ENCODE measurements around the gene COLGALT1.

The COLGALT1 gene

DNA sequence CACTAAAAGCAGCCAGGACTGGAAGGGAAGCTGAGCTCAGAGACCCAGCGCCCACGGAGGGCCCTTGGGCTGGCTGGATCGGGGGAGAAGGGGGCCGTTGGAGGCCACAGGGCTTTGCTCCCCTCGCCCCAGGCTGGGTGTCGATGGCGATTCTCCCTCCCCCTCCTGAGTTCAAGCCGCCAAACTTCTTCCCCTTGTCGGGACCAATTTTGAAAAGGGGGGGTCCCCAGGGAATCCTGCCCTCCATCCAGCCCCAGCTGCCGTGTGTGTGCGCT, 61.2 kb downstream of the COLGALT1 start:
- TF ChIP-seq, protein P1, sequence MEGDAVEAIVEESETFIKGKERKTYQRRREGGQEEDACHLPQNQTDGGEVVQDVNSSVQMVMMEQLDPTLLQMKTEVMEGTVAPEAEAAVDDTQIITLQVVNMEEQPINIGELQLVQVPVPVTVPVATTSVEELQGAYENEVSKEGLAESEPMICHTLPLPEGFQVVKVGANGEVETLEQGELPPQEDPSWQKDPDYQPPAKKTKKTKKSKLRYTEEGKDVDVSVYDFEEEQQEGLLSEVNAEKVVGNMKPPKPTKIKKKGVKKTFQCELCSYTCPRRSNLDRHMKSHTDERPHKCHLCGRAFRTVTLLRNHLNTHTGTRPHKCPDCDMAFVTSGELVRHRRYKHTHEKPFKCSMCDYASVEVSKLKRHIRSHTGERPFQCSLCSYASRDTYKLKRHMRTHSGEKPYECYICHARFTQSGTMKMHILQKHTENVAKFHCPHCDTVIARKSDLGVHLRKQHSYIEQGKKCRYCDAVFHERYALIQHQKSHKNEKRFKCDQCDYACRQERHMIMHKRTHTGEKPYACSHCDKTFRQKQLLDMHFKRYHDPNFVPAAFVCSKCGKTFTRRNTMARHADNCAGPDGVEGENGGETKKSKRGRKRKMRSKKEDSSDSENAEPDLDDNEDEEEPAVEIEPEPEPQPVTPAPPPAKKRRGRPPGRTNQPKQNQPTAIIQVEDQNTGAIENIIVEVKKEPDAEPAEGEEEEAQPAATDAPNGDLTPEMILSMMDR (conservative IDR thresholded peaks at IDR 0.05; ENCODE audit: low read depth, low read length): no peak
- H3K4me3 ChIP-seq (ENCODE audit: low read depth, low read length): peak overlapping the region; percentile 16
- no peak for DNase-seq (ENCODE audit: low read depth)

DNA sequence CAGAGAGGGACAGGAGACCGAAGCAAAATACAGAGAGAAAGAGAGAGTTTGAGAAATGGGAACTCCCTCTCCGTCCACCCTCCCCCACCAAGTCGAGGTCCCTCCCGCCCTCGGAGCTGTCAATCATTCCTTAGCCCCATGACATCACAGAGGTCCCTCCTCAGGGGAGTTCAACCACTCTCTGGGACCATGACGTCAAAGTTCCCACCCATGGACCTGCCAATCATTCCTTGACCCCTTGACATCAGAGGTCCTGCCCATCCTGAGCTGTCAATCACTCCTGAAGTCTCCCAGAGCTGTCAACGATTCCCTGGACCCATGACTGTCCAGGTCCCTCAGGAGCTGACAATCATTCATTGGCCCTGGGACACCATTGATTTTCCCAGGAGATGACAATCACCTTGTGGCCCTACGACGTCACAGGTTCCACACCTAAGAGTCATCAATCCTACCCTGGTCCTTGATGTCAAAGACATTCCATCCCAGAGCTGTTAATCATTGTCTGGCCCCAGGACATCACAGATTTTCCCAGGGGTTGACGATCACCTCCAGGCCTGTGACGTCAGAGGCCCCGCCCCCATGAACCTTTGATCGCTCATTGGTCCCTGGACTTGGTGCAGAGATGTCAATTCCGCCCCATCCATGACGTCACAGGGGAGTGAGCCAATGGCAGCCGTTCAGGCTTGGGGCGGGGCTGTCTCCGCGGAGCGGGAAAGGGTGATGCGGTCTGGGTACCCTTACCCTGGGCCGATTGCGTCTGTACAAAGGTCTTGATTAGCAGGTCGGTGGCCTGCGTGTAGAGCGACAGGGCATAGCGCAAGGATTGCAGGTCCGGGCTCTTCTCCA, 61.7 kb downstream of the COLGALT1 start:
- peak overlapping the region; percentile 16 for H3K4me3 ChIP-seq (ENCODE audit: low read depth, low read length)
- DNase-seq (ENCODE audit: low read depth): no peak
- TF ChIP-seq, protein P1 (conservative IDR thresholded peaks at IDR 0.05; ENCODE audit: low read depth, low read length): no peak

DNA sequence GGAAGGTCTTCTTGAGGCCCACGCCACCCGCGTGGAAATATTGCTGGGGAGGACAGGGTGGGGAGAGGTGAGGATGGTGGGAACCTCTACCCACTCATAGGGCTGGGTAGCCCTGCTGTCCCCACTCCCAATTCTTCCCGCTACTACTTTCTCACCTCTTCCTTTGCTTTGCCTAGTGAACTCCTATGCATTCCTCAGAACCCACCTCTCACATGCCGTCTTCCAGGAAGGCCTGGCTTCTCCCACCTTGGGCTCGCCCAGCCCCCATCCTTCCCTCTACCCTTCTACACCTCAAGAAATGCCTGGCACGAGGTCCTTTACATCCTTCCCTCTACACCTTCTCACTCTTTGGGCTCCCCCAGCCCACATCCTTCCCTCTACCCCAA, 62.4 kb downstream of the COLGALT1 start:
- no peak for DNase-seq (ENCODE audit: low read depth)
- TF ChIP-seq, protein P1 (conservative IDR thresholded peaks at IDR 0.05; ENCODE audit: low read depth, low read length): no peak
- H3K4me3 ChIP-seq (ENCODE audit: low read depth, low read length): no peak overlapping the region

DNA sequence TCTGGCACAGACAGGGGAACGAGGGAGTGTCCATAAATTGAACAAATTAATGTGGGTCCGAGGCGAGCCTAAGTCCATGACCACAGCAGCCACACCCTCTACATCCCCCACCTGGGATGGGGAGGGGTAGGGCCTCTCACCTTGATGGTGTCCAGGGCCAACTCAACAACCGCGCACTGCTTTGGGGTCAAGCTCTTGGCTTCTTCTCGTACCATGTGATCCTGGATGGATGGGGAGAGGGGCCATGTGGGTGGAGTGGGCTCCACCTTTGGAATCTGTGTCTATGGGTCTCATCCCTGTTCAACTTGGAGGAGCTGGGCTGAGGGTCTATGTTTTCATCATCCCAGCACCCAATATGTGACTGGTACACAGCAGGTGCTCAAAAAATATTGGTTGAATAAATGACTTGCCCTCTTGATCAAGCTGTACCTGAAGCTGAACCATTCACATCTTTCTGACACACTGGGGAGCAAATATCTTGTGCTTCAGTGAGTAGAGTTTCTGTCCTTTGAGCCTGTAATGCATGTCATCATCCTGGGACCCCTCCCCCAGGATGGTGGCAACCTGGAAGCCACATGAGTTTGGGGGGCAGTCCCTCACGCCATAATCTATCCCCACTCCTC, 62.9 kb downstream of the COLGALT1 start:
- H3K4me3 ChIP-seq (ENCODE audit: low read depth, low read length): no peak overlapping the region
- no peak for DNase-seq (ENCODE audit: low read depth)
- TF ChIP-seq, protein P1 (conservative IDR thresholded peaks at IDR 0.05; ENCODE audit: low read depth, low read length): no peak

DNA sequence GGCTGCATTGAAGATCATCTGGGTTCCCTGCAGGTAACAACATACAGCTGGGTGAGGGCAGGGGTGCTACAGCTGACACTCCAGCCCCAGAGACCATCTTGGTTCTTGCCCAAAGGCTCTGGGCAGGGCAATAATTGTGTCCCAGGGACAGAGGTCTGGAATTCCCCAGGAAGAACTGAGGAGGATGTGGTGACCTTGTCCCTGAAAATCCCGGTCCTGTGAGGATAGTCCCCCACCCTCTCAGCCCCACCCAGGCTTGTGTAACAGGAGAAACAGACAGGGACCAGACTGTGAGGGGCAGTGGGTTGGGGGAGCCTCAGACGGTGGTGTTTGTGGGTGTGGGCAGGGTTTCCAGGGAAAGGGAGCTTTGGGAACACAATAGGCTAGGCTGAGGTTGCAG, 63.5 kb downstream of the COLGALT1 start:
- H3K4me3 ChIP-seq (ENCODE audit: low read depth, low read length): no peak overlapping the region
- DNase-seq (ENCODE audit: low read depth): no peak
- TF ChIP-seq, protein P1 (conservative IDR thresholded peaks at IDR 0.05; ENCODE audit: low read depth, low read length): no peak

DNA sequence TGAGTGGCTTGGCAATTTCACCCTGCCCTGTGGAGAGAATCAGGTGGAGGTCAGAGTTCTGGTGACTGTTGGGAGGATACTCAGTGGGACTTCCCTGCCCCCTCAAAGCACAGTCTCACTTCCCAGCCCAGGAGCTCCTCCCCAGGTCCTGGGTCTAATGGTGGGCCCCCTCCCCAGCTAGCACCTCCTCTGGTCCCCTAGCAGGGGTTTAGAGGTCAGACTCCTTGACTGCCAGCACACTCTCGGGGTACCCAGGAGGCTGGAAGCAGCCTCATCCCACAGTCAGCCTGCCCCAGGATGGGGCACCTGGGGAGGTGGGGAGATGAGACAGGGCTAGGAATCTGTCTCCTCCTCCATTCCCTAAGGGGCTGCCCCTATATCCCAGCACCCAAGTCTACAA, 65.2 kb downstream of the COLGALT1 start:
- DNase-seq (ENCODE audit: low read depth): no peak
- no peak overlapping the region for H3K4me3 ChIP-seq (ENCODE audit: low read depth, low read length)
- TF ChIP-seq, protein P1 (conservative IDR thresholded peaks at IDR 0.05; ENCODE audit: low read depth, low read length): no peak

All from choroid plexus epithelial cell (primary cell).